Measurements from ENCODE around the gene ADAMTS18.

DNA sequence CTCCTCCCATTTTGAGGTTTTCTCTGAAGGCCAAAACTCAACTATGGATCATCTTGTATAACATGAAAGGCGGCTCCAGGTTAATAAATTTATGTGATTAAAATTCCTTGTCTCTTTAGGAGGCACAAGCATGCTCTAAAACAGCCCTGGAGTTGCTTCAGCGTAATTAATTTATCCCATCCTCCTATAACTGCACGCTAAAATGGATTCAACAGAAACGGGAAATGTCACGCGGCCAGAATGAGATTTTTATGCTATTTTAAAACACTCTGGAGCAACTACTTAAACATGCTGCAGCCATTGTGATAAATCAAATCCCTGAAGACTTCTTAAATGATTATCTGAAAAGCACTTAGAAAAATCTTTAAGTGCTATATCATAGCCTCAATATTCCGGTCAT lies 106.6 kb downstream of the ADAMTS18 start:
- TF ChIP-seq POLR2A (IDR thresholded peaks at IDR 0.05) (no peak), POLR2AphosphoS5 (IDR thresholded peaks at IDR 0.05) (no peak)
- TF ChIP-seq, protein P1, sequence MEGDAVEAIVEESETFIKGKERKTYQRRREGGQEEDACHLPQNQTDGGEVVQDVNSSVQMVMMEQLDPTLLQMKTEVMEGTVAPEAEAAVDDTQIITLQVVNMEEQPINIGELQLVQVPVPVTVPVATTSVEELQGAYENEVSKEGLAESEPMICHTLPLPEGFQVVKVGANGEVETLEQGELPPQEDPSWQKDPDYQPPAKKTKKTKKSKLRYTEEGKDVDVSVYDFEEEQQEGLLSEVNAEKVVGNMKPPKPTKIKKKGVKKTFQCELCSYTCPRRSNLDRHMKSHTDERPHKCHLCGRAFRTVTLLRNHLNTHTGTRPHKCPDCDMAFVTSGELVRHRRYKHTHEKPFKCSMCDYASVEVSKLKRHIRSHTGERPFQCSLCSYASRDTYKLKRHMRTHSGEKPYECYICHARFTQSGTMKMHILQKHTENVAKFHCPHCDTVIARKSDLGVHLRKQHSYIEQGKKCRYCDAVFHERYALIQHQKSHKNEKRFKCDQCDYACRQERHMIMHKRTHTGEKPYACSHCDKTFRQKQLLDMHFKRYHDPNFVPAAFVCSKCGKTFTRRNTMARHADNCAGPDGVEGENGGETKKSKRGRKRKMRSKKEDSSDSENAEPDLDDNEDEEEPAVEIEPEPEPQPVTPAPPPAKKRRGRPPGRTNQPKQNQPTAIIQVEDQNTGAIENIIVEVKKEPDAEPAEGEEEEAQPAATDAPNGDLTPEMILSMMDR (IDR thresholded peaks at IDR 0.05): no peak

All from stomach (tissue), 4 donors.